Measurements from ENCODE around the gene INPP5A. TPM values are rescaled to one million over a fixed set of nuclear protein-coding genes. Genes with fewer than 3 reads are reported as not detected.
"Not testable (repeated sequence)": the region's sequence is repeated elsewhere in the genome, so short reads cannot be mapped to it uniquely, and the experiment has no call there.

INPP5A gene
- total RNA-seq, 4 donors from 2014 or later = 16.9 to 58.2 (median 29.5) TPM

DNA sequence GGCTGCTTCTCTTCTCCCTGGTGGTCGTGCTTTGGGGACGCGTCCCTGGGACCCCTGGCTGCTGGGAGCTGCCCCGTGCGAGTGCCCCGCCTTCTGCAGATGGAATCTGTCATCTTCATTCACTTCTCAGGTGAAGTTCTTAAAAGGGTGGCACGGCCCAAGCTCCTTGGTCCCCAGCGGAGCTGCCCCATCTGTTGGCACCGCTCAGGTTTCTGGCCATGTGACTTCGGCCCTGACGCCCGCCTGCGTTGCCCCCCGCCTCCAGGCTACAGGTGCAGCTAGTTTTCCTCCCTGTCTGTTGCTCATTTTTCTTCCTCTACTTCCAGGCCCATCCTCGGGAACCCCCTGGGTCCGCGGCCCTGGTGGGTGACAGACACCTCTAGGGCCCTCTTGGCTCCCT is 255.2 kb downstream of the INPP5A start:
- intact Hi-C loops (cut with DNase I) = no loop called here
- Histone ChIP-seq H3K4me1 (peaks cover 0 to 12% (median 7%) of the 10 kb centered on the region in 3 donors), H3K9me3 (no peaks in the 10 kb centered on the region), H3K36me3 (no peaks in the 10 kb centered on the region), H3K4me3 (no peak overlapping the region), H3K27ac (no peak overlapping the region), H3K27me3 (peaks cover 7 to 66% (median 18%) of the 10 kb centered on the region in 4 donors)
- DNase-seq = no peak
- WGBS, 2 donors = 64 to 79% methylated on average over 7 to 11 of the region's 17 CpGs
- TF ChIP-seq POLR2A (IDR thresholded peaks at IDR 0.05) = no peak
- TF ChIP-seq, protein P1, sequence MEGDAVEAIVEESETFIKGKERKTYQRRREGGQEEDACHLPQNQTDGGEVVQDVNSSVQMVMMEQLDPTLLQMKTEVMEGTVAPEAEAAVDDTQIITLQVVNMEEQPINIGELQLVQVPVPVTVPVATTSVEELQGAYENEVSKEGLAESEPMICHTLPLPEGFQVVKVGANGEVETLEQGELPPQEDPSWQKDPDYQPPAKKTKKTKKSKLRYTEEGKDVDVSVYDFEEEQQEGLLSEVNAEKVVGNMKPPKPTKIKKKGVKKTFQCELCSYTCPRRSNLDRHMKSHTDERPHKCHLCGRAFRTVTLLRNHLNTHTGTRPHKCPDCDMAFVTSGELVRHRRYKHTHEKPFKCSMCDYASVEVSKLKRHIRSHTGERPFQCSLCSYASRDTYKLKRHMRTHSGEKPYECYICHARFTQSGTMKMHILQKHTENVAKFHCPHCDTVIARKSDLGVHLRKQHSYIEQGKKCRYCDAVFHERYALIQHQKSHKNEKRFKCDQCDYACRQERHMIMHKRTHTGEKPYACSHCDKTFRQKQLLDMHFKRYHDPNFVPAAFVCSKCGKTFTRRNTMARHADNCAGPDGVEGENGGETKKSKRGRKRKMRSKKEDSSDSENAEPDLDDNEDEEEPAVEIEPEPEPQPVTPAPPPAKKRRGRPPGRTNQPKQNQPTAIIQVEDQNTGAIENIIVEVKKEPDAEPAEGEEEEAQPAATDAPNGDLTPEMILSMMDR (IDR thresholded peaks at IDR 0.05) = no peak

GRCh38 chr10:132793213-132793612 is 255.6 kb downstream of the INPP5A start:
- TF ChIP-seq POLR2A (IDR thresholded peaks at IDR 0.05) = no peak
- TF ChIP-seq, protein P1 (IDR thresholded peaks at IDR 0.05) = no peak
- H3K36me3 ChIP-seq = no peaks in the 10 kb centered on the region
- no peak overlapping the region for H3K4me3 ChIP-seq
- DNase-seq = no peak
- H3K4me1 ChIP-seq = peaks cover 0 to 7% (median 2%) of the 10 kb centered on the region in 3 donors
- H3K27ac ChIP-seq = no peak overlapping the region
- no CpG with 5 or more reads among the region's 9 CpGs for WGBS, 2 donors
- H3K9me3 ChIP-seq = no peaks in the 10 kb centered on the region
- H3K27me3 ChIP-seq = peaks cover 4 to 62% (median 14%) of the 10 kb centered on the region in 4 donors
- intact Hi-C loops (cut with DNase I) = no loop called here

GRCh38 chr10:132793871-132794849 is 256.6 kb downstream of the INPP5A start:
- intact Hi-C loops (cut with DNase I) = no loop called here
- H3K36me3 ChIP-seq = no peaks in the 10 kb centered on the region
- H3K4me1 ChIP-seq = no peaks in the 10 kb centered on the region
- peaks cover 0 to 52% (median 6%) of the 10 kb centered on the region in 4 donors for H3K27me3 ChIP-seq
- no peak overlapping the region for H3K4me3 ChIP-seq
- WGBS, 2 donors = 82% methylated on average over 11 of the region's 57 CpGs; no CpG with 5 or more reads in 1 of the 2 donors
- no peak overlapping the region for H3K27ac ChIP-seq
- TF ChIP-seq, protein P1 (IDR thresholded peaks at IDR 0.05) = no peak
- TF ChIP-seq POLR2A (IDR thresholded peaks at IDR 0.05) = no peak
- H3K9me3 ChIP-seq = no peaks in the 10 kb centered on the region
- DNase-seq = no peak

DNA sequence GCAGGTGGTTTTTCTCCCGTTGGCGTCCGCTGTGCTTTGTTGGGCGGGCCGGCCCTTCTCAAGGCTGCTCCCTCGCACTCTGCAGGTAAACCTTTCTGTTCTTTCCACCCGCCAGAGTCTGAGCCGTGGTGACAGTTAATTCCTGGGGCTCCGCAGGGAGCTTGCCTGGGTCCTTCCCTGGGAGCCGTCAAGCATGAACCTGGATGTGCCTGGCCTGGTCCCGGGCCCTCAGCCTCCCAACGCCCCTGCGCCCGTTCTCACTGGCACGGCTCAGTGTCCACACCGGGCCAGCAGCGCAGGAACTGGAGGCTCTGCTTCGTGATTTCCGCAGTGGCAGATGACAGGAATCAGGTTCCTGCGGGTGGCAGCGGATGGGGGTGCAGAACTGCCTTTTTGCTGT is 259.3 kb downstream of the INPP5A start:
- H3K4me3 ChIP-seq = no peak overlapping the region
- H3K9me3 ChIP-seq = peaks cover 0 to 1% (median 0%) of the 10 kb centered on the region in 3 donors
- peaks cover 0 to 30% (median 0%) of the 10 kb centered on the region in 4 donors for H3K27me3 ChIP-seq
- H3K36me3 ChIP-seq = no peaks in the 10 kb centered on the region
- H3K27ac ChIP-seq = no peak overlapping the region
- intact Hi-C loops (cut with DNase I) = no loop called here
- no peaks in the 10 kb centered on the region for H3K4me1 ChIP-seq
- WGBS, 2 donors = 79 to 100% methylated on average over 1 to 11 of the region's 21 CpGs
- TF ChIP-seq POLR2A (IDR thresholded peaks at IDR 0.05) = no peak
- no peak for DNase-seq

GRCh38 chr10:132797986-132798385 is 260.4 kb downstream of the INPP5A start:
- not testable (repeated sequence) for DNase-seq
- 83 to 86% methylated on average over 11 to 19 of the region's 32 CpGs for WGBS, 2 donors

GRCh38 chr10:132798403-132798802 is 260.8 kb downstream of the INPP5A start:
- no peak for DNase-seq
- Histone ChIP-seq H3K27ac (no peak overlapping the region), H3K27me3 (peaks cover 0 to 24% (median 0%) of the 10 kb centered on the region in 4 donors), H3K9me3 (peaks cover 0 to 5% (median 3%) of the 10 kb centered on the region in 3 donors), H3K4me1 (no peaks in the 10 kb centered on the region), H3K4me3 (no peak overlapping the region), H3K36me3 (no peaks in the 10 kb centered on the region)
- WGBS, 2 donors = 75 to 94% methylated on average over 6 to 10 of the region's 21 CpGs
- TF ChIP-seq, protein P1 (IDR thresholded peaks at IDR 0.05) = no peak
- no peak for TF ChIP-seq POLR2A (IDR thresholded peaks at IDR 0.05)
- intact Hi-C loops (cut with DNase I) = no loop called here

More at GRCh38 chr10:132797986-132798385, 260.4 kb downstream of the INPP5A start:
- intact Hi-C loops (cut with DNase I); H3K36me3 ChIP-seq; H3K4me1 ChIP-seq; H3K9me3 ChIP-seq; H3K27ac ChIP-seq; H3K4me3 ChIP-seq: not testable (repeated sequence)
- H3K27me3 ChIP-seq = peaks cover 0 to 28% (median 0%) of the 10 kb centered on the region in 4 donors
